NCI-H1417 treated with DMSO at 0.1 percent for 48 hours (cell line): Measurements from ENCODE around the gene NEK1.

Experiments
- DNase-seq: peaks from one replicate; lab custom pipeline; 2025; lab: John Stamatoyannopoulos, UW

The NEK1 gene, protein sequence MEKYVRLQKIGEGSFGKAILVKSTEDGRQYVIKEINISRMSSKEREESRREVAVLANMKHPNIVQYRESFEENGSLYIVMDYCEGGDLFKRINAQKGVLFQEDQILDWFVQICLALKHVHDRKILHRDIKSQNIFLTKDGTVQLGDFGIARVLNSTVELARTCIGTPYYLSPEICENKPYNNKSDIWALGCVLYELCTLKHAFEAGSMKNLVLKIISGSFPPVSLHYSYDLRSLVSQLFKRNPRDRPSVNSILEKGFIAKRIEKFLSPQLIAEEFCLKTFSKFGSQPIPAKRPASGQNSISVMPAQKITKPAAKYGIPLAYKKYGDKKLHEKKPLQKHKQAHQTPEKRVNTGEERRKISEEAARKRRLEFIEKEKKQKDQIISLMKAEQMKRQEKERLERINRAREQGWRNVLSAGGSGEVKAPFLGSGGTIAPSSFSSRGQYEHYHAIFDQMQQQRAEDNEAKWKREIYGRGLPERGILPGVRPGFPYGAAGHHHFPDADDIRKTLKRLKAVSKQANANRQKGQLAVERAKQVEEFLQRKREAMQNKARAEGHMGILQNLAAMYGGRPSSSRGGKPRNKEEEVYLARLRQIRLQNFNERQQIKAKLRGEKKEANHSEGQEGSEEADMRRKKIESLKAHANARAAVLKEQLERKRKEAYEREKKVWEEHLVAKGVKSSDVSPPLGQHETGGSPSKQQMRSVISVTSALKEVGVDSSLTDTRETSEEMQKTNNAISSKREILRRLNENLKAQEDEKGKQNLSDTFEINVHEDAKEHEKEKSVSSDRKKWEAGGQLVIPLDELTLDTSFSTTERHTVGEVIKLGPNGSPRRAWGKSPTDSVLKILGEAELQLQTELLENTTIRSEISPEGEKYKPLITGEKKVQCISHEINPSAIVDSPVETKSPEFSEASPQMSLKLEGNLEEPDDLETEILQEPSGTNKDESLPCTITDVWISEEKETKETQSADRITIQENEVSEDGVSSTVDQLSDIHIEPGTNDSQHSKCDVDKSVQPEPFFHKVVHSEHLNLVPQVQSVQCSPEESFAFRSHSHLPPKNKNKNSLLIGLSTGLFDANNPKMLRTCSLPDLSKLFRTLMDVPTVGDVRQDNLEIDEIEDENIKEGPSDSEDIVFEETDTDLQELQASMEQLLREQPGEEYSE (N-terminal part only)

DNA sequence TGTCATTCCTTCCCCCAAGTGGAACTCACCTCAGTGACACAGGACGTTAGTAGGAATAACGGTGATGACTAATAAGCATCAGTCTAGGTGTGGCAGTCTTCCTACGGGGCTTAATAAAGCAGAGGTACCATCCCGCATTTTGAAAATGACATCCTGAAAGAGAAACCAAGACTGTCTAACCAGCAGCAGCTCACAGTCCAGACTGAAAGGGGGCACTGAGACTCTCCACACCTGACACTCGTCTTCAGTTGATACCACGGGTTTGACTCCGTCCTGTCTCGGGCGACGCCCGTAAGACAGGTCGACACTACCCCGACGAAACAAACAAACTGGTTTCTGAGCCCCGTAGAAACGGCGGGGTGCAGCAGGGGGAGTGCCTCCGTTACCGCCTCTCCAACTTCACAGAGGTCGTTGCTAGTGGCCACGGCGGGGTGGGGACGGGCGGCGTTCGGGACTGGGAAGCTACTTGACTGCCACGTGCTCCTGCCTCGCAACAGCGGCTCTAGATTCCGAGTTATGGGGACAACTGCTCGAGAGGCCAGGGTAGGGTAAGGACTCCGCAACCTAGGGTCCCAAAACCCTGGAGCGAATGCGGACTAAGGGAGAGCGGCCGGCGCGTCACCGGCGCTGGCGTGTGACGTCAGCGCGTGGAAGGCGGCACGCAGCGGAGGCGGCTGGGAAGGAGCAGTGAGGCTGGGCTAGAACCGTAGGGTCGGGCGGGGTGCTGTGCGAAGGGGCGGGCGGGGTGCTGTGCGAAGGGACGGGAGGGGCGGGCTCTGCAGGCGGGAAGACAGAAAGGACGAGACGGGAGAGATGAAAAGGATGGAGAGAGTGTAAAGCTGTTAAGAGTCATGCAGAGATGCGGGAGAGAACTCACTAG, at the start of gene NEK1:
Gene NEK1, minus strand, starts transcription at position 593 of the 880 bp plus-strand sequence. CDS start 9,953 bp downstream, outside the sequence.
- peak; percentile 32 for DNase-seq

DNA sequence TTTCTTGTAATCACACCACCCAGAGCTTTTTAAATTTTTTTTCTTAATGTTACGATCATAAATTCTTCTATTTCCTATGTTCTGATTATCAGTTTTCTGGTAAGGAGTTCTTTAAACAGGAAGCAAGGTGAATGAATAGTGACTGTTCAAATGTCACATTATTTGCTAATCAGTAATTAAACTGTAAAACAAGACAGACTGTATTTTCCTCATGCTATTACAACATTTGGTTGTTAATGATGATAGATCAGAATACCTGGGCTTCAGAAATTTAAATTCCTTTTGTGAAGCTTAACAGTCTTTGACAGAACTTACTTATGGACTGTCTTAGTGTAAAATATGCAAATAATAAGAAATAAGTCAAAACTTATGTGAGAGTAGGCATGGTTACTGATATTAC, 49.4 kb upstream of the NEK1 start:
- DNase-seq, result no peak

DNA sequence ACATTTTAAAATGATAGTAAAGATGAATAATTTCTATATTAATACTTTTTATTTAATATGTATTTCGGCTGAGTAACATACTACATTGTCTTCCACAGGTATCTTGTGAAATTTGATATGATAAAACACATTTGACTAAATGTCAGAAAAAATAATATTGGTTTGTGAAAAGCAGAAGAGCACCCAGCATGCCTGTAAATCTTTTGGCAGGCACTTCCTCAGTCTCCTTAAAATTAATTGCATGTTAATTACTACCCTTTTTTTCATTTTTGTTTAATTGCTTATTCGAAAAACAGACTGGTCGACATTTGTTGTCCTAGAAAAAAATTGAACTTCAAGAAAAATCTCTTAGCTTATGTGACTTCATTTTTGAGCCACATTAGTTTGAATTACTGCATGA, 48.5 kb upstream of the NEK1 start:
- DNase-seq, result no peak

GRCh38 chr4:169659716-169660670, 47.6 kb upstream of the NEK1 start:
- peak; percentile 74 for DNase-seq

GRCh38 chr4:169658975-169659715, 46.8 kb upstream of the NEK1 start:
- DNase-seq, result no peak

DNA sequence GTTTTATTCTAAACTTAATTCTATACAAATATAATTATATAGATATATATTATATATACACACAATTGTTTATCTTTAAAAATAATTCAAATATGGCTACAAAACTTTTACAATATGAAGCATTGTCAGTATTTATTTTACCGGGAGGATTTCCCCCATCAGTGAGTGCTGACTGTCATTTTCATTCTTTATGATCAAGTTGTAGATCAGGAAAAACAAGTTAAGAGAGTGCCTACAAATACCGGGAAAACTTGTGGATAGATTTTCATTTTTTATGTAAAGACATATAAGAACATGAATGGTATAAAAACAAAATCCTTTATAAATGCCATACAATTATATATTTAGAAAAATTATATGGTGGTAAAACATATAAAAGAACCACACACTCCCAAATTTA, 45.8 kb upstream of the NEK1 start:
- DNase-seq, result no peak

GRCh38 chr4:169657470-169658107, 45.2 kb upstream of the NEK1 start:
- DNase-seq, result no peak

GRCh38 chr4:169655401-169655800, 43.0 kb upstream of the NEK1 start:
- no peak for DNase-seq

GRCh38 chr4:169652535-169652934, 40.2 kb upstream of the NEK1 start:
- DNase-seq, result no peak

GRCh38 chr4:169650227-169650936, 38.0 kb upstream of the NEK1 start:
- DNase-seq, result no peak

DNA sequence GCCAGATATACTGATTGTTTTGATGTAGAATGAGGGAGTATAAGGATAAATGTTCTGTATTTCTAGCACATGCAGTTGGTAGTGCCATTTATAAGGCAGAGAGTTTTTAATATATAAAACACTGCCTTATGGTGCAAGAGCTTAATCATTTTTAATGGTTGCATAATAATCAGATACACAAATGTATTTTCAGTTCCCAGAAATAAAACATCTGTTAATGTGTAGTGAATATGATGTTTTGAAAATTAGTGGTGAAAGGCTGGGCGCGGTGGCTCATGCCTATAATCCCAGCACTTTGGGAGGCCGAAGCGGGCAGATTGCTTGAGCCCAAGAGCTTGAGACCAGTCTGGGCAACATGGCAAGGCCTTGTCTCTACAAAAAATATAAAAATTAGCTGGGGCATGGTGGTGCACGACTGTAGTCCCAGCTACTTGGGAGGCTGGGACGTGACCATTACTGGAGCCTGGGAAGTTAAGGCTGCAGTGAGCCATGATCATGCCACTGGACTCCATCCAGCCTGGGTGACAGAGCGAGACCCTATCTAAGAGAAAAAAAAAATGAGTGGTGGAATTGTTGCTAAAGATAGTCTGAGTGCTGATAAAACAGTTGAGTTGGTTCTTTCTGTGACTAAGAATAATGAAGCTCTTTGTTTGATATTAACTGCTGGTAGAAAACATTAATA, 37.3 kb upstream of the NEK1 start:
- DNase-seq, result no peak

GRCh38 chr4:169645627-169646026, 33.2 kb upstream of the NEK1 start:
- no peak for DNase-seq

- DNase-seq, result no peak
Measured at GRCh38 chr4:169644802-169645201, 32.4 kb upstream of the NEK1 start.

DNA sequence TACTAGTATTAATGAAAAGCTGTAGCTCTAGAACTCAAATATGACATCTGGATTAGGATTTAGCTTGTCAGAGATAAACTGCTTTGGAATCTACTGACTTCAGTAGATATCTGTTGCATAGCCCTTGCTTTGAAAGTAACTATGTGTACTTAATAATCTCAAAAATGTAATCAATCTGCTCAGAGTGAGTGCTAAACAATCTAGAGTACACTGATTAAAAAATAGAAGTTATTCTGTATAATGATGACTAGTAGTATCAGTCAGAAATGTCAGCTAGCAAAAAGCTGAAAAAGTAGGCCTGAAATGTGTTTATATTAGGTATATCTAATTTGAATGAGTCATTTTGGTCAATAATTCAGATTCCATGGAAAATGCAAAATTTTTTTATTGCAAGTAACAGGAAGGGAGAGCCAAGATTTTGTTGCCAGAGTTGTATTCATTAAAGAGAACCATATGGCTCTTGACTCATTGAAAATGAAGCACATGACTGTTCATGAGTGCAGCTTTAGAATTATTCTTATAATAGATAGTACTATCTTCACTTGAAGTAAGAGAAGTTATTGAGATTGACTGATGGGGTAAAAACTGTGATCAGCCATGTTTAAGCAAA, 28.0 kb upstream of the NEK1 start:
- DNase-seq, result no peak

DNA sequence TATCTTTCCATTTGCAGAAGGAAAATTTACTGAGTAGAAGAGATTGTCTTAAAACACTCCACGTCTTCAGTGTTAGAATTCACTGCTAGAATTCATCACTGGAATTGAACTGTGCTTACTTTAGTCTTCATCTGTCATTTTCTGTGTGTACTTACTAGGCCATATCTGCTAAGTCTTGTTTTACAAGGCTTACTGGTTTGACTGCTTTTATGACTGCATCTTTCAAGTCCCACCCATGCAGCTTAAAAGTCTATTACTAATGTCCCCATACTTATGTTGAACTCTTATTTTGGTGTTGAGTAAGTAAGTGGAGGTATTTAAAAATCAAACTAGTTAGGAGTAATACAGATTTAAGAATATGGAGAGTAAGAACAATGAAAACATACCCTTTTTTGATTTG, 22.6 kb upstream of the NEK1 start:
- DNase-seq, result no peak

- DNase-seq, result no peak
Measured at GRCh38 chr4:169632896-169633295, 20.5 kb upstream of the NEK1 start.

DNA sequence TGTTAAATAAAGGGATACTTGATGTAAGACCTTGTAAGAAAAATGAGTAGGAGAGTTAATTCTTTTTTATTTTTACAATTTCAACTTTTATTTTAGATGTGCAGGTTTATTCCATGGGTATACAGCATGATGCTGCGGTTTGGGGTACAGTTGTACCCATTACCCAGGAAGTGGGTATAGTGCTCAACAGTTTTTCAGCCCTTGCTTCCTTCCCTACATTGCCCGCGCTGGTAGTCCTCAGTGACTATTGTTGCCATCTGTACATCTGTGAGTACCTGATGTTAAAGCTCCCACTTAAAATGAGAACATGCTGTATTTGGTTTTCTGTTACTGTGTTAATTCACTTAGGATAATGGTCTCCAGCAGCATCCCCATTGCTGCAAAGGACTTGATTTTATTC, 17.7 kb upstream of the NEK1 start:
- no peak for DNase-seq
